ENCODE results near the gene FBRSL1.

- TF ChIP-seq, protein P1, sequence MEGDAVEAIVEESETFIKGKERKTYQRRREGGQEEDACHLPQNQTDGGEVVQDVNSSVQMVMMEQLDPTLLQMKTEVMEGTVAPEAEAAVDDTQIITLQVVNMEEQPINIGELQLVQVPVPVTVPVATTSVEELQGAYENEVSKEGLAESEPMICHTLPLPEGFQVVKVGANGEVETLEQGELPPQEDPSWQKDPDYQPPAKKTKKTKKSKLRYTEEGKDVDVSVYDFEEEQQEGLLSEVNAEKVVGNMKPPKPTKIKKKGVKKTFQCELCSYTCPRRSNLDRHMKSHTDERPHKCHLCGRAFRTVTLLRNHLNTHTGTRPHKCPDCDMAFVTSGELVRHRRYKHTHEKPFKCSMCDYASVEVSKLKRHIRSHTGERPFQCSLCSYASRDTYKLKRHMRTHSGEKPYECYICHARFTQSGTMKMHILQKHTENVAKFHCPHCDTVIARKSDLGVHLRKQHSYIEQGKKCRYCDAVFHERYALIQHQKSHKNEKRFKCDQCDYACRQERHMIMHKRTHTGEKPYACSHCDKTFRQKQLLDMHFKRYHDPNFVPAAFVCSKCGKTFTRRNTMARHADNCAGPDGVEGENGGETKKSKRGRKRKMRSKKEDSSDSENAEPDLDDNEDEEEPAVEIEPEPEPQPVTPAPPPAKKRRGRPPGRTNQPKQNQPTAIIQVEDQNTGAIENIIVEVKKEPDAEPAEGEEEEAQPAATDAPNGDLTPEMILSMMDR (IDR thresholded peaks at IDR 0.05; ENCODE audit: low read length), result no peak
- no peak for TF ChIP-seq EZH2 (optimal IDR thresholded peaks at IDR 0.05; ENCODE audit: low read depth, low read length)
Observed at GRCh38 chr12:132491138-132491663, 1.2 kb downstream of the FBRSL1 start.
